Measurements from ENCODE around the gene RET.

RET gene

DNA sequence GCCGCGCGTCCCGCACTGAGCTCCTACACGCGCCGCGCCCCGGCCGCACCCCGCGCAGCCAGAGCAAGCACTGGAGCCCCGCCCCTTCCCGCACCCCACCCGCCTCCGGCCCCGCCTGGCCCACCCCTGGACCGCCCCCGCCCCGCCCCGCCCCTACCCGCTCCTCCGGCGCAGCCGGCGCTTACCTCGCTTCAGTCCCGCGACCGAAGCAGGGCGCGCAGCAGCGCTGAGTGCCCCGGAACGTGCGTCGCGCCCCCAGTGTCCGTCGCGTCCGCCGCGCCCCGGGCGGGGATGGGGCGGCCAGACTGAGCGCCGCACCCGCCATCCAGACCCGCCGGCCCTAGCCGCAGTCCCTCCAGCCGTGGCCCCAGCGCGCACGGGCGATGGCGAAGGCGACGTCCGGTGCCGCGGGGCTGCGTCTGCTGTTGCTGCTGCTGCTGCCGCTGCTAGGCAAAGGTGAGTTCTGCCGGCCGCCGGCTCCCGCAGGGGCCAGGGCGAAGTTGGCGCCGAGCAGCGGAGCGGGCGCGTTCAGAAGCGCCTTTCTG is at the start of gene RET:
RET (plus strand) TSS at position 194 of the 545 bp plus-strand sequence; CDS start at position 384, 190 bp downstream.
- Mint-ChIP-seq H3K27ac (ENCODE audit: low read depth) (no peak within 1 kb of the TSS), H3K4me3 (peak within 1 kb of the TSS; percentile 52), H3K36me3 (ENCODE audit: insufficient read depth) (peaks cover 2% of the 10 kb centered on the region), H3K9me3 (no peaks in the 10 kb centered on the region), H3K27me3 (peaks cover 57% of the 10 kb centered on the region), H3K4me1 (peaks cover 6% of the 10 kb centered on the region)
- ATAC-seq (replicated peaks; ENCODE audit: extremely low read depth, poor library complexity, severe bottlenecking) = peak; percentile 20
- DNase-seq (ENCODE audit: low spot score in 2 of 2) = no peak

DNA sequence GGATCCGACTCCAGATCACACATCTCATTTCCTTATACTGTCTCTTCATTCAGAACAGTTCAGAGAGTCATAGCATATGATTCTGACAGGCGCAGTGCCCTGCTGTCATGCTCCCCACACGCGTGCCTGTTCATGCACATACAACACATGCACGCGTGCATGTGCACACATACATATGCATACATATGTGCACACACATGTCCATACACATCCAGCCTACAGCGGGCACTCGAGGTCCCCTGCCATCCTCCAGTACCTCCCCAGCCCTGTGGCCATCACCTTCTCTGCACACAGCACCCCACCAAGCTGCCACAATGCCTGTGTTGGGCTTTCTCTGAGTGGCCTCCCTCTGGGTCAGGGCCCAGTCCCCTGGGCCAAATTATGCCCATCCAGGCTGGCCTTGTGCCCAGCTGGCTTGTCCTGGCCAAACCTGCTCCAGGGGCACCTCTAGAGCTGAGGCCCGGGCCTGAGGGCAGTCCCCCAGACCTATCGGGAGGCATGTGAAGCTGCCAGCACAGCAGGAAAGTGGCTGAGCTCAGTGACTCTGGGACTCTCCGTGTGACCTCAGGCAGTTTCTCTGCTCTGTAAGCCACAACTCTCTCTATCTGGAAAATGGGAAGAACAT is 49.4 kb upstream of the RET start:
- DNase-seq (ENCODE audit: low spot score in 2 of 2) (no peak), ATAC-seq (replicated peaks; ENCODE audit: extremely low read depth, poor library complexity, severe bottlenecking) (no peak)
- H3K27me3 Mint-ChIP-seq = peaks cover 18% of the 10 kb centered on the region
- no peak overlapping the region for H3K4me3 Mint-ChIP-seq
- peaks cover 2% of the 10 kb centered on the region for H3K36me3 Mint-ChIP-seq (ENCODE audit: insufficient read depth)
- no peaks in the 10 kb centered on the region for H3K4me1 Mint-ChIP-seq
- H3K9me3 Mint-ChIP-seq = peaks cover 2% of the 10 kb centered on the region
- H3K27ac Mint-ChIP-seq (ENCODE audit: low read depth) = no peak overlapping the region

DNA sequence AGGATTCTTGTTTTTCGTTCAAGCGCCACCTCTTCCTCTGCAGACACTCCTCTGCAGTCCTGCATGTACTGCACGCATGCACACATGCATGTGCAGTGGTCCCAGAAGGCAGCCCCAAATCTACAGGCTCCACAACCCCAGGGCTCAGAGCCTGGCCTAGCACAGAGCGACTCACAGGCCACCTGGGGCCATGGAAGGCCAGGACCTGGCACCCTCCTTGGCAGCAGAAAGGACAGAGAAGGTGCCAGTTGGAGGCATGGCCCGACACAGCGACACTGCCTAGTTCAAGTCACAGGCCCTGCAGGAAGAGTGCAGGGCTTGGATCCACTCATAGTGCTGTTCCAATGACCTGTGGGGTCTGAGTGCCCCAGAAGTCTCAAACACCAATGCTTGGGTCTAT is 48.7 kb upstream of the RET start:
- Mint-ChIP-seq H3K27ac (ENCODE audit: low read depth) (no peak overlapping the region), H3K27me3 (peaks cover 11% of the 10 kb centered on the region), H3K4me1 (no peaks in the 10 kb centered on the region), H3K9me3 (peaks cover 8% of the 10 kb centered on the region), H3K4me3 (no peak overlapping the region), H3K36me3 (ENCODE audit: insufficient read depth) (peaks cover 2% of the 10 kb centered on the region)
- DNase-seq (ENCODE audit: low spot score in 2 of 2) = no peak
- ATAC-seq (replicated peaks; ENCODE audit: extremely low read depth, poor library complexity, severe bottlenecking) = no peak

DNA sequence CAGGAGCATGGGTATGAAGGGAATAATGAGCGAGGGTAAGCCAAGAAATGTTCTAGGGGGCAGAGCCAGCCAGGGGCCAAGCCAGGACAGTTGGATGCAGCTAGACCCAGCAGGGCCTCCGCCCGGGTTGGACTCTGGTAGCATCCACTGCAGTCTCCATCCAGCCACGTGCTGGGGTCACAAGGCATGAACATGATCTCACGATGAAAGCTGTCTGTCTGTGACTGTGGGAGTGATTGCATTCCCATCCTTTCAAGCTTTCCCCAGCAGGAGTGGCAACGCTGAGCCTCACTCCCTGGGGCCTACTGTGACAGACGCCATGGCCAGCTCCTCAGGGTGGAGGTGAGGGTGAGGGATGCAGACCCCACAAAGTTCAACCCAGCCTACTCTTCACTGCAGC is 47.8 kb upstream of the RET start:
- peaks cover 2% of the 10 kb centered on the region for H3K36me3 Mint-ChIP-seq (ENCODE audit: insufficient read depth)
- DNase-seq (ENCODE audit: low spot score in 2 of 2) (no peak), ATAC-seq (replicated peaks; ENCODE audit: extremely low read depth, poor library complexity, severe bottlenecking) (no peak)
- H3K4me1 Mint-ChIP-seq = no peaks in the 10 kb centered on the region
- H3K27me3 Mint-ChIP-seq = peaks cover 11% of the 10 kb centered on the region
- H3K9me3 Mint-ChIP-seq = peaks cover 8% of the 10 kb centered on the region
- no peak overlapping the region for H3K27ac Mint-ChIP-seq (ENCODE audit: low read depth)
- no peak overlapping the region for H3K4me3 Mint-ChIP-seq

DNA sequence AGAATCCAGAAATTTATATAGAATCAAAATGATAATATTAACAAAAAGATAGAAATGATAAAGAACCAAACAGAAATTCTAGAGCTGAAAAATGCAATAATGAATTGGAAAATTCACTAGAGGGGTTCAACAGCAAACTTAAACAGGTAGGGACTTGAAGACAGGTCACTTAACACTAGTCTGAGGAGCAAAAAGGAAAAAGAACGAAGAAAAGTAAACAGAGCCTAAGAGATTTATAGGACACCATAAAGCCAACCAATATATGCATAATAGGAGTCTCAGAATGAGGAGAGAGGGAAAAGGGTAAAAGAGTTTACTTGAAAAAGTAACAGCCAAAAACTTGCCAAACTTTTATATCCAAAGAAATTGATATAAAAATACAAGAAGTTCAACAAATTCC is 44.3 kb upstream of the RET start:
- Mint-ChIP-seq H3K27ac (ENCODE audit: low read depth) (no peak overlapping the region), H3K36me3 (ENCODE audit: insufficient read depth) (peaks cover 2% of the 10 kb centered on the region), H3K9me3 (peaks cover 8% of the 10 kb centered on the region), H3K4me1 (no peaks in the 10 kb centered on the region), H3K27me3 (peaks cover 18% of the 10 kb centered on the region), H3K4me3 (no peak overlapping the region)
- DNase-seq (ENCODE audit: low spot score in 2 of 2) (no peak), ATAC-seq (replicated peaks; ENCODE audit: extremely low read depth, poor library complexity, severe bottlenecking) (no peak)

DNA sequence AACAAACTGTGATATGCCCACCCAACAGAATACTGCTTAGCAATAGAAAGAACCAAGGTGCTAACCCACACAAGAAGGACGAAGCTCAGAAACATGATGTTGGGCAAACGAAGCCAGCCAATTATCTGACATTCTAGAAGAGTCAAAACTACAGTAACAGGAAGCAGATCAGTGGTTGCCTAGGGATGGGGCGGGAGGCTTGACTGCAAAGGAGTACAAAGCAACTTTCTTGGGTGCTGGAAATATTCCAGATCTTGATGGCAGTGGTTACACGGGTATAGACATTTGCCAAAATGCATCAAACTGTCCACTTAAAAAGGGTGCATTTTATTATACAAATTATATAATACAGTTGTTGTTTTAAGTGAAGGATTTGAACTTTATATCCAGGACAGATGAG is 41.1 kb upstream of the RET start:
- Mint-ChIP-seq H3K4me3 (no peak overlapping the region), H3K4me1 (no peaks in the 10 kb centered on the region), H3K9me3 (peaks cover 8% of the 10 kb centered on the region), H3K27ac (ENCODE audit: low read depth) (no peak overlapping the region), H3K27me3 (peaks cover 25% of the 10 kb centered on the region), H3K36me3 (ENCODE audit: insufficient read depth) (no peaks in the 10 kb centered on the region)
- DNase-seq (ENCODE audit: low spot score in 2 of 2) (no peak), ATAC-seq (replicated peaks; ENCODE audit: extremely low read depth, poor library complexity, severe bottlenecking) (no peak)

DNA sequence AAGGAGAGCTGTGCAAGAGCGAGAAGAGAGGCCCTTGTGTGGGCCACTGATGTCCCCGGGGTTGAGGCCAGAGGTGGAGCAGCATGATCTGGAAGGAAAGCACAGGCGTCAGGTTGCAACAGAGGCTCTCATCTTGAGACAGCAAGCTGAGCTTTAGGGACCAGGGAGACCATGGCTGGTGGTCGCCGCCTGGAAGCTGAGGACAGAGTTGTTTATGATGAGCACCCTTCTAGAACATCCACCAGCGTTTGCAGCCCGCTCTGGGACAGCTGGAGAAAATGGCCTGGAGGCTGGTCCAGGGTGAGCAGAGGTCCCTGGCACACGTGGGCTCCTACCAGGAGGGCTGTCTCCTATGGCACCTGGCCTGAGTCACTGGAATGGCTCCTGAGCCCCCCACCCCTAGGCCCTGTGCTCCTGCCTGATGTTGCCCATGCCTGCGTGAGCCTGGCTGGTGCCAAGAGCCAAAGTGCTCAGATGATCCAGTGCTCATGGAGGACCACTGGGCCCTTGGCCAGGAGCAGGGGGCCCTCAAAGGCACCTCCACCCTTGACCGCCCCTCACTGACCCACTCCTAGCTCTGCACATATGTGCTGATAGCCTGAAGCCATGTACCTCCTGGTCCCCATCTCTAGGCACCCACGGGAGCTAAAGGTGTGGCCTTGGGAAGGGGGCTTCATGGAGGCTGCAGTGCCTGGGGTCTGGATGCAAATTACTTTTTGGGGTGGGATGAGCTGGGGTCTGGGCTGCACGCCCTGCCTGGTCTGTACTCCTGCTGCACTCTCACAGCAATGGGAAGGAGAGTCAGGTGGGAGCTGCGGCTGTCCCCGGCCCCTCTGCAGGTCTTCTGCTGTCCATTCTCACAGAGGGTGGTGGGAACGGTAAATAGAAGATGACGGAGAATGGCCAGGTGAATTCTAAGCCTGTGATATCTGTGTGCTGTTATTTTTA is 40.1 kb upstream of the RET start:
- H3K27ac Mint-ChIP-seq (ENCODE audit: low read depth) = no peak overlapping the region
- ATAC-seq (replicated peaks; ENCODE audit: extremely low read depth, poor library complexity, severe bottlenecking) (no peak), DNase-seq (ENCODE audit: low spot score in 2 of 2) (no peak)
- H3K4me3 Mint-ChIP-seq = no peak overlapping the region
- no peaks in the 10 kb centered on the region for H3K4me1 Mint-ChIP-seq
- peaks cover 8% of the 10 kb centered on the region for H3K9me3 Mint-ChIP-seq
- no peaks in the 10 kb centered on the region for H3K36me3 Mint-ChIP-seq (ENCODE audit: insufficient read depth)
- peaks cover 25% of the 10 kb centered on the region for H3K27me3 Mint-ChIP-seq

DNA sequence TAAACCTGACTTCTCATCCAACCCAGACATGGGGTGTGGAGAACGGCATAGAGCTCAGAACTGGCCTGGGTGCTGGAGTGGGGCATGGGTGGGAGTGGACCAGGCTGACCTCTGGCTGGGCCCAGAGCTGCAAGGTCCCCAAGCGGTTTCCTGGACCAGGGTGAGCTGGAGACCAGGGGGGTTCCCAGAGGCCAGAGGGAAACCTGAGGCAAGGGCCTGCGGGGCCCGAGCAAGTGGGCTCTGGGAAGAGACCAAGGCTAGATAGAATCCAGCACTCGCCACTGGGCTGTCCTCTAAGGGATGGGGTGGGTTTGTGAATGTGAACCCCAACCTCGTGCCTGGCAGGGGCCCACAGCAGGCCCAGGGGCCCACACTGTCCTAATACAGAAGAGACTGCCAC is 39.4 kb upstream of the RET start:
- H3K36me3 Mint-ChIP-seq (ENCODE audit: insufficient read depth) = no peaks in the 10 kb centered on the region
- H3K4me3 Mint-ChIP-seq = no peak overlapping the region
- DNase-seq (ENCODE audit: low spot score in 2 of 2) (no peak), ATAC-seq (replicated peaks; ENCODE audit: extremely low read depth, poor library complexity, severe bottlenecking) (no peak)
- peaks cover 25% of the 10 kb centered on the region for H3K27me3 Mint-ChIP-seq
- H3K27ac Mint-ChIP-seq (ENCODE audit: low read depth) = no peak overlapping the region
- peaks cover 7% of the 10 kb centered on the region for H3K9me3 Mint-ChIP-seq
- no peaks in the 10 kb centered on the region for H3K4me1 Mint-ChIP-seq

DNA sequence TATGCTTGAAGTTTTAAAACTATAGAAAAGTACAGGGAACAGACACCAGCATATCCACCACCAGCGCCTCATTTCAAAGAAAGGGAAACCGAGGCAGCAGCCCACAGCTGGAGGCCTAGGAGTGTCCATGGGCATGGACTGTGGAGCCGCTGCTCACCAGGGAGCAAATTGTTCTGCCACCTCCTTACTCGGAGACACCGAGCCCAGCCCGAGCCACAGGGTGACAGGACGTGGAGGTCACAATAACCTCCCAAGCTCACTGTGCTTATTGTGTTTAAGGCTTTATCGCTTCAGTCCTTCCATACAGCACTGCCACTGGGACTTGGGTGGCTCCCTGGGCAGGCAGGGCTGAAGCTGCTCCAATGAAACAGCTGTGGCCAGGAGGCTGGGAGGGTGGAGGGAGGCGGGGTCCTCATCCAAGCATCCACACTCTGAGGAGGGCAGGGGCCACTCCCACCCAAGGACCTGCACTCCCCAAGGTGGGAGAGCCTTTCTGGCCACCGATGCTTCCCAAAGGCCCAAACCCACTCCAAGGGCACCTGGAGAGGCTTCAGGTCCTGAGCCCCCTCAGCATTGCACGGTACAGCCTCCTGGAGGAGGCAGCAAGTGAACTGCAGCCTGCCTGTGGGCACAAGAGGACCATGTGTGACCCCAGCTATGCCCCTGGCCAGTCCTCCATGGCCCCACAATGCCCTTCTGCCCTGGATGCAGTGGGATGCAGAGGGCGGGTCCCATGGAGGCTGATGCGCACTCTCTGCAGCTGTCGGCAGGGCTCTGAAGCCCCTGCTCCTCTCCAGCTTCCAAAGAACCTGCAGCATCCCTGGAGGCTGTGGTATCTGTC is 38.7 kb upstream of the RET start:
- Mint-ChIP-seq H3K9me3 (no peaks in the 10 kb centered on the region), H3K4me1 (no peaks in the 10 kb centered on the region), H3K36me3 (ENCODE audit: insufficient read depth) (no peaks in the 10 kb centered on the region), H3K4me3 (no peak overlapping the region), H3K27me3 (peaks cover 25% of the 10 kb centered on the region), H3K27ac (ENCODE audit: low read depth) (no peak overlapping the region)
- DNase-seq (ENCODE audit: low spot score in 2 of 2) = no peak
- no peak for ATAC-seq (replicated peaks; ENCODE audit: extremely low read depth, poor library complexity, severe bottlenecking)

DNA sequence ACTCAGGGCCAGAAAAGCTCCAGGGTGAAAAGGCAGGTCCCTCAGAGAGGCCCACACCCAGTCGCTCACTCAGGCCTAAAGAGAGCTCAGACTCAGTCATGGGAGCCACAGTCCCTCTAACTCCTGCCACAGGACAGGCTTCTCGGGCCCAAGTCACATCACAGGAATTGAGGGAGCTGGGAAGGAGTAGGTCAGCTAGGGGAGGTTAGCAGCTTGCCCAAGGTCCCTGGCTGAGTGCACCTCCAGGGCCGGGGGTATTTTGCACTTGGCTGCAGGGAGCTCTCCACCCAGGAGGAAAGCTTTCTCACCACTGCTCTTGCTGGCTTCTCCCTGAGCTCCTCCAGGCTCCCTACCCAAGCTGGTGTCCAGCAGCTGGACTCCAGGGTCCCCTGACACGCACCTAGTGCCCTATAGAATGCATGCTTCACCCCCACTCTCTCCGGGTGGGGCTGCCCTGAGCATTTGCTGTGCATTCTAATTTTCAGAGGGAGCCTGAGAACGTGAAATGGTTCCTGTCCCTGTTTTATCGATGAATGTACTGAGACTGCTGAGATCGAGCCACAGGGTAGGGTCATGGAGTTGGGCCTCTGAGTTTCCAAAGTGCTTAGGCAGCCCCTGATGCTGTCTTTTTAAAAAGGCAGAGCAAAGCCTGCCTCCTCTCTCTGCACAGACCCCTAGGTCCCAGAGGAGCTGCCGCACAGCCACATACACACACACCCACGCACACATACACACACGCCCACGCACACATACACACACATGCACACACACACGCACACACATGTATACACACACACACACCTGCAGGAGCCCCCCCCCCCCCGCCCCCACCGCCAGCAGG is 37.9 kb upstream of the RET start:
- H3K36me3 Mint-ChIP-seq (ENCODE audit: insufficient read depth) = no peaks in the 10 kb centered on the region
- DNase-seq (ENCODE audit: low spot score in 2 of 2) (no peak), ATAC-seq (replicated peaks; ENCODE audit: extremely low read depth, poor library complexity, severe bottlenecking) (no peak)
- H3K4me3 Mint-ChIP-seq = no peak overlapping the region
- H3K9me3 Mint-ChIP-seq = no peaks in the 10 kb centered on the region
- H3K4me1 Mint-ChIP-seq = no peaks in the 10 kb centered on the region
- no peak overlapping the region for H3K27ac Mint-ChIP-seq (ENCODE audit: low read depth)
- peaks cover 25% of the 10 kb centered on the region for H3K27me3 Mint-ChIP-seq

DNA sequence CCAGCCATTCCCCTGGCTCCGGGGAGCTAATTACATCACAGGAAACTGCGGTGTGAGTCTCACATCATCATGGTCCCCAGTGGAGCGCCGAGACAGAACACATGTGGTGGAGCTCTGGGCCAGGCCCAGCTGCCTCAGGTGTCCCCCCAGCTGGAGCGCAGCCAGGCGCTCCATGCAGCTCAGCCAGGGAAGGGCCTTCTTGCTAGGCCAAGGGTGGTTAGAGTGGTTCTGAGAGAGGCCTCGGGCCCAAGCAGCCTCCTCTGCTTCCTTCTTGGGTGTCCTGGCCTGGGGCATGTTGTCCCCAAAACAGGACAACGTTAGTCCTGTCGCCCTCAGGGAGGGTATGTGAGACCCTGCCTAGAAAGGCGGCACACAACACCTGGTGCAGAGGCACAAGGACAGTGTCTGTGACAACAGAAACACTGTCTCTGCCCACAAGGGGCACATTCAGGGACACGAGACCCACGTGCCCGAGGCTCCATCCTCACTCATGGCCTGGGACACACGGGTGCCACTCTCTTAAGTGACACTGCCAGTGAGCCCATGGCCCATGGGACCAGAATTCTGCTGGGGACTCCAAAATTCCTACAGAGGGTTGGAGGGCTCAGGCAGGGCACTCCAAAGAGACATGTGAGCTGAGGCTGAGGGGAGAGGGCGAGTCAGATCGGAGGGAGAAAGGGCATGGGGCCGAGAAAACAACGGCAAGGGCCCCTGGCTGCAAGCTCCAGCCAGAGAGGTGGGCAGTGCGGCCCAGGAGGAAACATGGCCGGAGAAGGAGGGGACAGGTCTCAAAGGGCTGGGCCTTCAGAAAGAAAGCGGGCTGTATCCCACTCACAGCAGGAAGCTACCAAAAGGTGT is 37.0 kb upstream of the RET start:
- DNase-seq (ENCODE audit: low spot score in 2 of 2) = no peak
- ATAC-seq (replicated peaks; ENCODE audit: extremely low read depth, poor library complexity, severe bottlenecking) = no peak

More for the DNA sequence above, 37.0 kb upstream of the RET start:
- Mint-ChIP-seq H3K36me3 (ENCODE audit: insufficient read depth) (no peaks in the 10 kb centered on the region), H3K27me3 (peaks cover 18% of the 10 kb centered on the region), H3K27ac (ENCODE audit: low read depth) (no peak overlapping the region), H3K9me3 (no peaks in the 10 kb centered on the region), H3K4me1 (no peaks in the 10 kb centered on the region), H3K4me3 (no peak overlapping the region)
